DMS 273 (cell line): Measurements from ENCODE around the gene CDR2.

Experiments
- DNase-seq: peaks from one replicate; lab custom pipeline; 2025; ENCODE audit not compliant: unreplicated experiment; lab: John Stamatoyannopoulos, UW

Gene CDR2

GRCh38 chr16:22325598-22326368 is 48.6 kb downstream of the CDR2 start:
- peak; percentile 19 for DNase-seq

- no peak for DNase-seq
Observed at GRCh38 chr16:22324787-22325597, 49.4 kb downstream of the CDR2 start.

GRCh38 chr16:22323959-22324786 is 50.2 kb downstream of the CDR2 start:
- DNase-seq: no peak

GRCh38 chr16:22323173-22323958 is 51.1 kb downstream of the CDR2 start:
- no peak for DNase-seq

- DNase-seq: no peak
Observed at GRCh38 chr16:22322741-22323140, 51.7 kb downstream of the CDR2 start.

- no peak for DNase-seq
Observed at GRCh38 chr16:22322021-22322471, 52.4 kb downstream of the CDR2 start.

- peak; percentile 84 for DNase-seq
Observed at GRCh38 chr16:22321340-22322001, 52.9 kb downstream of the CDR2 start.

GRCh38 chr16:22320572-22321339 is 53.7 kb downstream of the CDR2 start:
- DNase-seq: no peak

- DNase-seq: peak; percentile 64
Observed at GRCh38 chr16:22318690-22319358, 55.6 kb downstream of the CDR2 start.

- DNase-seq: no peak
Observed at GRCh38 chr16:22317625-22318024, 56.8 kb downstream of the CDR2 start.

- DNase-seq: no peak
Observed at GRCh38 chr16:22317001-22317530, 57.4 kb downstream of the CDR2 start.

GRCh38 chr16:22316411-22316811 is 58.0 kb downstream of the CDR2 start:
- no peak for DNase-seq

GRCh38 chr16:22315979-22316378 is 58.4 kb downstream of the CDR2 start:
- no peak for DNase-seq

- no peak for DNase-seq
Observed at GRCh38 chr16:22314661-22315626, 59.5 kb downstream of the CDR2 start.

- no peak for DNase-seq
Observed at GRCh38 chr16:22313876-22314470, 60.4 kb downstream of the CDR2 start.

GRCh38 chr16:22312897-22313781 is 61.3 kb downstream of the CDR2 start:
- DNase-seq: peak; percentile 39
